Stimulated activated CD4-positive, alpha-beta T cell treated with anti-CD3 and anti-CD28 coated beads, TNF-alpha, amount 100 ng/mL, for 24 hours (primary cell): ENCODE measurements around the gene F11R.
"Not testable (repeated sequence)": the region's sequence is repeated elsewhere in the genome, so short reads cannot be mapped to it uniquely, and the experiment has no call there.

Experiments
- DNase-seq, 3 experiments: peaks; one replicate each; pipeline ENCODE4 v3.0.0-alpha.2; 2020; ENCODE audit warnings: low read depth in 3 of 3

Gene F11R

DNA sequence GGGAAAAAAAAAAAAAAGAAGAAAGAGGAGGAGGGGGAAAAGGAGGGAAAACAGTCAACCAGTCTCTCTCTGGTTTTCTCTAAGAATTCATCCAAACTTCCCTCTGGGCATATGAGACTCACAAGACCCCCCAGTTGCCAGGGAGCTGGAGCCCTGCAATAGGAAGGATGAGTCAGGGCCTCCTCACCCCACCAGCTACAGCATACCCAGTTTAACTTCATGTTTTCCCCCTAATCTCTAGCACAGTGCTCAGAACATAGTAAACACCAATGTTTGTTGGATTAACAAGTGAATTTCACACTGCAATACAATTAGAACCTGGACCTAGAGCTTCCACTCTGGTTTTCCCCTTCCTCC is 7.8 kb downstream of the F11R start:
- DNase-seq = no peak

DNA sequence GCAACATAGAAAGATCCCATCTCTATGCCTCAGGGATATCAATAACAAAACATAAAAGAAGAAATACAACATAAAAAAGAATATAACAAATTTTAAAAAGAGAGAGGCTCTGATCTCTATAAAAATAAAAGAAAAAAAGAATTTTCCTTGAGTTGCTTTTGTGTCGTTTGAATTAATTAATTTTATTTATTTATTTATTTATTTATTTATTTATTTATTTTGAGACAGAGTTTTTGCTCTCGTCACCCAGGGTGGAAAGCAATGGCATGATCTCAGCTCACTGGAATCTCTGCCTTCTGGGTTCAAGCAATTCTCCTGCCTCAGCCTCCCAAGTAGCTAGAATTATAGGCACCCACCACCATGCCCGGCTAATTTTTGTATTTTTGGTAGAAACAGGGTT is 8.5 kb downstream of the F11R start:
- no peak for DNase-seq

DNA sequence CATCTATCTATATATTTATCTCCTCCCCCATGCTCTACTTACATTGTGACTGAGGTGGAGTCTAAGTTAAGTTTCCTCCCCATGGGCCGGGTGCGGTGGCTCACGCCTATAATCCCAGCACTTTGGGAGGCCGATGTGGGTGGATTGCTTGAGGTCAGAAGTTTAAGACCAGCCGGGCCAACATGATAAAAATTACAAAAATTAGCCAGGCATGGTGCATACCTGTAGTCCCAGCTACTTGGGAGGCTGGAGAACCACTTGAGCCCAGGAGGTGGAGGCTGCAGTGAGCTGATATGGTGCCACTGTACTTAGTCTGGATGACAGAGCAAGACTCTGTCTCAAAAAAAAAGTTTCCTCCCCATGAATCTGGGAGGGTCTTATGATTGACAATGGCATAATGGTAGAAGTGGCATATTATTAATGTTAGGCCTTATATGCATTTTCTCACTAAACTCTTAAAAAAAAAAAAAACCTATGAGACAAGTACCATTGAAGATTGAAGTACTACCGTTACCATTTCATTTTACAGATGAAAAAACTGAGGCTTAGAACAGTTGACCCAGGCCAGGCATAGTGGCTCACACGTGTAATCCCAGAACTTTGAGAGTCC is 11.2 kb downstream of the F11R start:
- DNase-seq = no peak

DNA sequence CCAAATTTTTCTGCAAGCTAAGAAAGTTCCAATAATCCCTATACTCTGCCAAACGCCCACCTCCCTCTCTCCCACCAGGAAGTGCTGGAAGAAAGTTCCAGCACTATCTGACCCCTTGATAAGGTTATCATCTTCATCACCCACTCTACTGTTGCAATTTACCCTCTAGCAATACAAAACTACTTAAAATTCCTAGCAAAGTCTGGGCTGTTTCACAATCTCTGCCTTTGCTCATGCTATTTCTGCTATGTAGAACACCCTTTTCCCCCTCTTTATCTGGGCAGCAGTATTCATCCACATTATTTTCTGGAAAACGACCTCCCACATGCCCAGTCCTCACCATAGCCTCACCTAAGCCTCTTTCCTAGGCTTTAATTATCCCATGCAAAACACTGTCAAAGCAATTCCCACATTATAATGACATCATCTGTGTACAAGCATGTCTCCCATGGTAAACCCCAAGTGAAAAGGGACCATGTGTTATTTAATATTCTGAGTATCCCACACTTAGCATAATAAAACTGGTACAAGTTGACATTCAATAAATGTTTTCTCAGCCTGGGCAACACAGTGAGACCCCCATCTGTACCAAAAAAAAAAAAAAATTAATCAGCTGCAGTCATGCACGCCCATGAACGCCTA is 12.0 kb downstream of the F11R start:
- no peak for DNase-seq

DNA sequence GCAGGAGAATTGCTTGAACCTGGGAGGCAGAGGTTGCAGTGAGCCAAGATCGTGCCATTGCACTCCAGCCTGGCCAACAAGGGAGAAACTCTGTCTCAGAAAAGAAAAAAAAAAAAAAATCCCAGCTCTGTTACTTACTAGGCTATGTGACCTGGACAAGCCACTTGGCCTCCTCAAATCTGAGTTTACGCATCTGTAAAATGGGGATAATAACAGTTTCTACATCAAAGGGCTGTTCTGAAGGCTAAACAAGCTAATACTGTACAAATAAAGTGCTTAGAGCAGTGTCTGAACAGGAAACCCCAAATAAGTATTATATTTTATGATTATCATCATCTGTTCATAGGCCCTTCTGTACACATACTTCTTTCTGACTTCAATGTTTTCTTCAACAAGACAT is 13.6 kb downstream of the F11R start:
- no peak for DNase-seq

DNA sequence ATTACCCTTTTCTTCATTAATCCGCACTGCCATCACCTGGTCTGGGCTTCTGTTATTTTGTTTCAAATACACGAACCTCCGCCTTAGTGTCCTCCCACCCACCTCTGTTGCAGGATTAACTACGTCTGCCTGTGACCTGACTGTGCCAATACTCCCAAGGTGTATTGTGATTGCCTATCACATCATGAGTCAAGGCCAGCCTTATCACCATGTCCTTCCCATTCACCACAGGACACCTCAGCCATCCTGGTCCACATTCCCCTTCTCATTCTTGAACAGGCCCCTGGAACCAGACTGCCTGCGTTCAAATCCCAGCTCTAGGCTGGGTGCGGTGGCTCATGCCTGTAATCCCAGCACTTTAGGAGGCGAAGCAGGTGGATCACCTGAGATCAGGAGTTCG is 14.4 kb downstream of the F11R start:
- no peak for DNase-seq

DNA sequence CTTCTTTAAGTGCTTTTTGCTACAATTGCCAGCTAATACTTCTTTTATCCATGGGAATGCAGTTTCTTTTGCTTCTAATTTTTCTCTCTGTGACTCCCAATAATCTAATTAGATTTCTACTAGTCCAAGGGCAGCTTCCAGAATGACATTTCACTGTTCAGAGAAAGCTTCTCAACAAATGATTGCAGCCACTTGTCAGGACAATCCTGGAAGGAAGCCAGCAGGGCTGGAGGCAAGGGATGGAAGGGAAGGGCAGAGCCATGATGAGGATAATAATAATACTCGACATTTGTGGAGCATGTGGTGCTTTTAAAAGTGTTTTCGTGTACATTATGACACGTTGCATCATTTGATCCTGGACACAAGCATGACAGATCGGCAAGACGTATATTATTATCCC is 19.4 kb downstream of the F11R start:
- no peak for DNase-seq

DNA sequence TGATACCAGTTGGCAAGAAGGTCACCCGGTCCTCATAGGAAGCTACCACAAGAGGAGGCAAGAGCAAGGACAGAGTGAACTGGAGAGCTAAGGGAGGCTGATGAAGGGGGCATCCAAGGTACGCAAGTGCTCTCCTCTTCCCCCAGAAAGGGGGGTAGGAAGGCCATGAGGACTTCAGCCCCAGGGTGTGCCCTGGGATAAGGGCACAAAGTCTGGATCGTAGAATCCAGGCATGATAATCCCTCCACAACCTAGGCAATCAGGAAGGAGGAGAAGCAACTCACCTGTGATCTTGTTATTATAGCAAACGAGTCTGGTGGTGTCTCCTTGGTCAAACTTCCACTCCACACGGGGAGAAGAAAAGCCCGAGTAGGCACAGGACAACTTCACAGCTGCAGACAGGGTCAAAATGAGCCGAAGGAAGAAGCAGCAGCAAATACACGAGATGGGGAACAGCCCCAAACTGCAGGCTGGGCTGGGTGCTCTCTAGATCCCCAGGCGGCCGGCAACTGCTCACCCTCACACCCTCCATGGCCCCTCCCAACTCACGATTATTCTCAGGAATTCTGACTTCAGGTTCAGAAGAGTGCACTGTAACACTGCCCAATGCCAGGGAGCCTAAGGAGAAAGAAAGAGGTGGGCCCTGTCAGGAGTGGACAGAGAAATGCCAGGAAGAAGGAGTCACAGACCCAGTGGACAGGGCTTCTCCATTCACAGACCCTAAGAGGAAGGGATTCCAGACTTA is 20.0 kb downstream of the F11R start:
- no peak for DNase-seq

DNA sequence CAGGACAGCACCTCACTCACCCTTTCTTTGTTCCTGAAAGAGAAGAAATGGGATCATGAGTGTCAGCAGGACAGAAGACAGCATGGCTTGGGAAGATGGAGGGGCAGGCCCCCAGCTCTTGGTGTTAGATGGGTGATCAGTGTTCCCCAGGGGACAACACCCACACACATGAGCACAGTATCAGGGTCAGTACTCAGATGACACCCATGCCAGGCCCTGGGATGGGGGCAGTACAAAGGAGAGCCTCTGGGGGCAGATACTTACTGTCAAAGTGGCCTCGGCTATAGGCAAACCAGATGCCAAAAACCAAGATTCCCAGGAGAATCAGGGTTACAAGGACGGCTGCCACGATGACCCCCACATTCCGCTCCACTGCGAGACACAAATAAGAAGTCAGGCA is 21.6 kb downstream of the F11R start:
- DNase-seq = no peak

DNA sequence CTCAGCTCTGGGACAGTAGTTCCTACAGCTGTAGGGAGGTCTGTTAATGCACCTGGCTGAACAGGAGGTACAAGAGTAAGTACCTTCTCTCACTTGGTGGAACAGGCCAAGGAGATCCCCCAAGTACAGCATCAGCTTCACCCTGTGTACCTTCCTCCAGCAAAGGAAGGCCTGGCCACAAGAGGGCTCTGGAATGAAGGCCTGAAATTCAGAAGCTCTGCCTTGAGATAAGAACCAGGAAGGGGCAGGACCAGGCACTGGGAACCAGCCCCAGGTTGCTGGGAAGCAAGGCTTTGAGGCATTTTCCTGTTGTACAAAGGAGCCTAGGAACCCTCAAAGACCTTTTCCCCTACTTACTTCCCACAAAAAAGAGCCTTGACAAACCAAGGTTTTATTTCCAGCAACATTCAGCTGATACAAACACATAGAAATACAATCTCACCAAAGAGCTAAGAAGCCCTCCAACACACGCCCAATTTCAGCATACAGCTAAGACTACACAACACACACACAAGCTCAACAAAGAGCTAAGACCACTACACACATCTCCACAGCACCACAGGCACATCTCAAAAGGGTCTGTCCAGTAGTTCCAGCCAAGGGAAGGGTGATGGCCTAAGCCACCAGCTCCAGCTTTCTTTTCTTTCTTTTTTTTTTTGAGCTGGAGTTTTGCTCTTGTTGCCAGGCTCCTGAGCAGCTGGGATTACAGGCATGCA is 23.5 kb downstream of the F11R start:
- DNase-seq = peak in 2 of 3 experiments; percentile 18 to 33

DNA sequence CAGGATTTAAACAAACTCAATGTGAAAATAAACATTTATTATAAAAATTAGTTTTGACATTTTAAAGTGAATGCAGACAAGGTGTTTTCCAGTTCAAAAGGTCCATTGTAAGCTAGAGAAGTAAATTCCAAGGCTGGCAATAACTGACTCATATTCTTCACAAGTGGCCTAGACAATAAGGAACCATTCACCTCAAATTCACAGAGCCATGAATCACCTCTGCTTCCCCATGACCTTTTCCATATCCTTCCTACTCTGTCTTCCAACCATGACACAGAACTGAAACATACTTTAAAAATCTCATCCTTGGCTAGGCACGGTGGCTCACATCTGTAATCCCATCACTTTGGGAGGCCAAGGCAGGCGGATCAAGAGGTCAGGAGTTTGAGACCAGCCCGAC is 24.8 kb downstream of the F11R start:
- no peak for DNase-seq

DNA sequence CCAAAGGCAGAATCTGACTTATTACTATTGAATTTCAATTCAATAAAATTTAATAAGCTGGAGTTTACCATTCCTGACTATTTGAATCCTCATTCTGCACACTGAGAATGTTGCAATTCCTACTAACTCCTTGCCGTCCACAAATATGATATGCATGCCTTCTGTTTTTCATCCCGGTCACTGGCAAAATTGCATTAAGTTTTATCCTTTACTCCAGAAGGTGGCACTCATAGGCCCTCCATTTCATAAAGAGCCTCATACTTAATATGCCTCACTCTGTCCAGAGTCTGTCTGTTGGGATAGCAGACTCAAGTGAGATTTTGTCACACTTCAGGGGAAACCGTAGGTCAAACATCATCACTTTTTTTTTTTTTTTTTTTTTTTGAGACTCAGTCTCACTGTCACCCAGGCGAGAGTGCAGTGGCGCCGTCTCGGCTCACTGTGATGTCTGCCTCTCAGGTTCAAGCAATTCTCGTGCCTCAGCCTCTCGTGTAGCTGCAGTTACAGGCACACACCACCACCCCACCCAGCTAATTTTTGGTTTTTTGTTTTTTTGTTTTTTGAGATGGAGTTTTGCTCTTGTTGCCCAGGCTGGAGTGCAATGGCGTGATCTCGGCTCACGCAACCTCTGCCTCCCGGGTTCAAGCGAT is 27.3 kb downstream of the F11R start:
- no peak for DNase-seq

DNA sequence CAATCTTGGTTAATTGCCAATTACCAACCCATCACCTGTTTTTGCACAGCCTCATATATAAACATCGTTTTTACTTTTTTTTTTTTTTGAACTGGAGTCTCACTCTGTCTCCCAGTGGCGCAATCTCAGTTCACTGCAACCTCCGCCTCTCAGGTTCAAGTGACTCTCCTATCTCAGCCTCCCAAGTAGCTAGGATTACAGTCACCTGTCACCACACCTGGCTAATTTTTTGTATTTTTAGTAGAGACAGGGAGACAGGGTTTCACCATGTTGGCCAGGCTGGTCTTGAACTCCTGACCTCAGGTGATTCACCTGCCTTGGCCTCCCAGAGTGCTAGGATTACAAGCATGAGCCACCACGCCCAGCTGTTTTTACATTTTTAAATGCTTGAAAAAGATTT is 28.9 kb downstream of the F11R start:
- not testable (repeated sequence) for DNase-seq

DNA sequence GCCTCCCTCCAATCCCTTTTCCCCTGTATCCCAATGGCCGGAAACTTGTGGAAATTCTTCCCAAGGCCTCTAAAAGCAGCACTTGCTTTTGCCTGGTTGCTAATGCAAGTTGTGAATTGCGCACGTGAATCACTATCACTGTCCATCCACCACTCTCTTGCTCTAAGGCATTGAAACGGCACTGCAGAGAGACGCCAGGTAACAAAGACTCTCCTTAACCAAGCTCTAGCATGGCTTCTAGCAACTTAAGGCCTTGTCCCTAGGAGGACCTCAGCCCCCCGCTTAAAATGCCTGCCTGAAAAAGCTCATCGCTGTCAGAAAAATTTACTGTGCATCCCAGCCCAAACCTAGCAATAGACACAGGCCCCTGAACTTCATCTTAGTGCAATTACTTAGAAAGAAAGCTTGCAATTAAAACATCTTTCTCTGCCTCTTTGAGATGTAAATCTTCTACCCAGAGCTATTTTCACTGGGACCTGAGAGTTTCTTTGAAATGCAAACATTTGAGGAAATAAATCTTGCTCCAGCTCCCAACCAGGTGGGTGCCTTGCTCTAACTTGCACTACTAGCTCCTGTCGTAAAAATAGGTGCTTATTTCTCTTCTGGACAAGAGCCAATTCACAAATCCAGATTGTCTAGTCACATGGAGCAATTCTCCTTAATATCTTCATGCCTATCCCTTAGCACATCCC is 33.4 kb downstream of the F11R start:
- no peak for DNase-seq

DNA sequence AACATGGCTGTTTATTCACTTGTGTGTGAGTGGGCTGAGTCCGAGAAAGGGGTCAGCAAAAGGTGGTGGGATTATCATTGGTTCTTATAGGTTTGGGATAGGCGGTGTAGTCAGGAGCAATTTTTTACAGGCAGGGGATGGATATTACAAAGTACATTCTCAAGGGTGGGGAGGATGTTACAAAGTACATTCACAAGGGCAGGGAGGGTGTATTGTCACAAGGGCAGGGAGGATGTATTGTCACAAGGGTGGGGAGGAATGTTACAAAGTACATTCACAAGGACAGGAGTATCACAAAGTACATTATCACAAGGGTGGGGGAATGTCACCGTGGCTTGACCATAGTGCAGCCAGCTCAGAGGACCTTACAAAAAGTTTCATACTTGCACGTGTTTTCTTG is 35.2 kb downstream of the F11R start:
- DNase-seq = no peak

DNA sequence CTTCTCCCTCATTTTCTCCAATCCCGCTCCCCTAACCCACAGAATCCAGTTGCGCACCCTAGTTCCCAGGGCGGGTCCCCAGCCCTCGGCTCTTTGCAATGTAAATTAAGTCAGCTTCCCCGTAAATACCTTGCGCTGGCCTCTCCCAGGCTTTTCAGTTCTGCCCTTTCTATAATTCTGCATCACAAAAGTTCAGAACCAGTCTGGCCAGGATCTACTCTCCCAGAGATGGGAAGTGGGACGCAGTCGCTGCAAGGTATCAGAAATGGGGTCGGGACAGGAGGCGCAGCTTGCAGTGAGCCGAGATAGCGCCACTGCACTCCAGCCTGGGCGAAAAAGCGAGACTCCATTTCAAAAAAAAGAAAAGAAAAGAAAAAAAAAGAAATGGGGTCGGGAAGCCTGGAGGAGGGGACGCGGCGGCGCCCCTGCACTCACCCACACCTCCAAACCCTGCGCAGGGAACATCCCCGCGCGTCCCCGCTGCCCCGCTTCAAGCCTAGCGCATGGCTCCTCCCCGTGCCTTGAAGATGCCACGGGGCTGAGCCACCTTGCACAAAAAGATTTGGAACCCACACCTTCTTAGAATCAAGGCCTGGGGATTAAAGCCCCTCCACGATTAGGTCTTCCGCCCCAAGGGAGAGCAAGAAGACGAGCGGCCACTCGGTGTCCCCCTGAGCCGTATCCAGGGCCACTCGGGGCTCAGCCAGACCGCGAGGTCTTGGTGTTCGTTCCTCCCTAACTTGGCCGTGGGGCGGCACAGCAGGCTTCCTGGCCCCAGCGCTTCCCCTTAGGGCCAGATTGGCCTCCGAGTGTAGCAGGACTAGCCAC is 39.2 kb downstream of the F11R start:
- DNase-seq = no peak

DNA sequence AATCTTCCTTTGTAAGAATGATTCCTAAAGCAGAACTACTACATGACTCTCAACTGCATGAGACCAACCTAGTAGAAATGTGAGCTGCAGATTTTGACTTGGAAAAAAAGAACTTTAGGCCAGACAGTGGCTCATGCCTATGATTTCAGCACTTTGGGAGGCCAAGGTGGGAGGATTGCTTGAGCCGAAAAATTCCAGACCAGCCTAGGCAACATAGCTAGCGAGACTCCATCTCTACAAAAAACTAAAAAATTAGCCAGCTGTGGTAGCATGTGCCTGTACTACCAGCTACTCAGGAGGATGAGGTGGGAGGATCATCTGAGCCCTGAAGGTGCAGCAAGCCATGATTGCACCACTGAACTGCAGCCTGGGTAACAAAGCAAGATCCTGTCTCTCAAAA is 41.7 kb downstream of the F11R start:
- no peak for DNase-seq

DNA sequence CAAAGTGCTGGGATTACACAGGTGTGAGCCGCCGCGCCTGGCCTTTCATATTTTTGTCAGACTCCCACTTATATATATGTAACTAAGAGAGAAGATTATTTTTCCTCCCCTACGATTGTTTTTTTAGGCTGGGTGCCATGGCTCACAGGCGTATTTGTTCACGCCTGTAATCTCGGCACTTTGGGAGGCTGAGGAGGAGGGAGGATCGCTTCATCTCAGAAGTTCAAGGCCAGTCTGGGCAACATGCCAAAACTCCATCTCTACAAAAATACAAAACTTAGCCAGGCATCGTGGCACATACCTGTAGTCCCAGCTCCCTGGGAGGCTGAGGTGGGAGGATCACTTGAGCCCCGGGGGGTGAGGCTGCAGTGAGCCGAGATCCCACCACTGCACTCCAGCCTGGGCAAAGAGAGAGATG is 42.4 kb downstream of the F11R start:
- DNase-seq = no peak

DNA sequence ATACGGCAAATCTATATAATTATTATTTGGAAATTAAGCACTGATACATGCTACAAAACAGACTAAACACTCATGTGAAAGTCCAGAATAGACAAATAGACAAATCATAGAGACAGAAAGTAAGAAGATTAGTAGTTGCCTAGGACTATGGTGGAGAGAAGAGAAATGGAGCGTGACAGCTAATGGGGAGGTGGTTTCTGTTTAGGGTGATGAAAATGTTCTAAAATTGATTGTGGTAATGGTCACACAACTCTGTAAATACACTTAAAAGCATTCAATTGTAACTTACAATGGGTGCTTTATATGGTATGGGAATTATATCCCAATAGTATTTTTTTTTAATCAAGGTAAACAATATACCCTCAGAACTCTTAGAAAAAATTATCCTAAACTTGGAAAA is 45.9 kb downstream of the F11R start:
- DNase-seq = no peak

DNA sequence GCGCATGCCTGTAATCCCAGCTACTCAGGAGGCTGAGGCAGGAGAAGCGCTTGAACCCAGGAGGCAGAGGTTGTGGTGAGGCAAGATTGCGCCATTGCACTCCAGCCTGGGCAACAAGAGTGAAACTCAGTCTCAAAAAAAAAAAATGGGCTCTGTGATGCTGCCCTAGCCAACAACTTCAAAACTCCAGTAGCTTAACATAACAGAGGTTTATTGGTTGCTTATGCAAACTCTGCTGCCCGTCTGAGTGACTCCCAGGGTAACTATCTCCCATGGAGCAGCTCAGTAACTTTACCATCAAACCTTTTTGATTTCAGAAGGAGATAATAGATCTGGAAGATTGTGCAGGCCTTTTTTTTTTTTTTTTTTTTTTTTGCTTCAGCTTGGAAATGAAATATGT is 47.5 kb downstream of the F11R start:
- no peak for DNase-seq

DNA sequence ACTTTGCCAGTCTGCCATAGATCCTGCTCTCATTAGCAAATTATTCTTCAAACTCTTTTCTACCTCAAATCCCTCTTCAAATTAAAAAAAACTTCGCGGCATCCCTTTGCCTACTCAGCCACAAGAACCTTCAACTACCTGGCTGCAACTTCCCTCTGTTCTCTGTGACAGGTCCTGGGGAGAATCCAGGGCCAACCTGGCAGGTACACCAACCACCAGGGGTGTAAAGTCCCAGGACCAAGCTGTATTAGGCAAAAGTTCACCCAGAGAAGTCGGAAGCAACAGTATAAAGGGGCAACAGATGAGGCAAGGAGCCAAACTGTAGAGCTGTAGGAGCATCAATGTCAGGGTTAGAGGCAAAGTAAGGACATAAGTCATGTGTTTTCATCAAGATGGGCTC is 48.0 kb downstream of the F11R start:
- DNase-seq = no peak
